ENCODE measurements around the gene CDKN1B.

The CDKN1B gene

GRCh38 chr12:12704593-12705230, 12.5 kb upstream of the CDKN1B start:
- no peaks in the 10 kb centered on the region for H3K27me3 ChIP-seq (ENCODE audit: insufficient read depth, poor library complexity, severe bottlenecking)
- peak; percentile 75 to 78 for DNase-seq (ENCODE audit: low read depth in 1 of 2, low spot score in 1 of 2)
- H3K4me3 ChIP-seq (replicated peaks; ENCODE audit: insufficient read depth, low read length): no peak overlapping the region
- TF ChIP-seq CTCF (IDR thresholded peaks at IDR 0.05; ENCODE audit: insufficient read depth, low read length) (peak; percentile 85), SPI1 (IDR thresholded peaks at IDR 0.05; ENCODE audit: borderline replicate concordance, low read depth) (no peak)
- H3K27ac ChIP-seq (replicated peaks): no peak overlapping the region

- H3K4me3 ChIP-seq (replicated peaks; ENCODE audit: insufficient read depth, low read length): no peak overlapping the region
- H3K27ac ChIP-seq (replicated peaks): no peak overlapping the region
- no peaks in the 10 kb centered on the region for H3K27me3 ChIP-seq (ENCODE audit: insufficient read depth, poor library complexity, severe bottlenecking)
- peak in 1 of 2 experiments; percentile 38 for DNase-seq (ENCODE audit: low read depth in 1 of 2, low spot score in 1 of 2)
- TF ChIP-seq GABPA (IDR thresholded peaks at IDR 0.05; ENCODE audit: low read depth): no peak
- no peak for TF ChIP-seq POLR2AphosphoS5 (IDR thresholded peaks at IDR 0.05; ENCODE audit: low read depth)
- TF ChIP-seq SPI1 (IDR thresholded peaks at IDR 0.05; ENCODE audit: borderline replicate concordance, low read depth): no peak
Observed at GRCh38 chr12:12705838-12706520, 11.2 kb upstream of the CDKN1B start.

- DNase-seq (ENCODE audit: low read depth in 1 of 2, low spot score in 1 of 2): no peak
- no peaks in the 10 kb centered on the region for H3K27me3 ChIP-seq (ENCODE audit: insufficient read depth, poor library complexity, severe bottlenecking)
- no peak overlapping the region for H3K27ac ChIP-seq (replicated peaks)
- TF ChIP-seq REST (IDR thresholded peaks at IDR 0.05; ENCODE audit: insufficient replicate concordance, low read depth): no peak
- TF ChIP-seq GABPA (IDR thresholded peaks at IDR 0.05; ENCODE audit: low read depth): no peak
- TF ChIP-seq POLR2AphosphoS5 (IDR thresholded peaks at IDR 0.05; ENCODE audit: low read depth): no peak
- TF ChIP-seq CTCF (IDR thresholded peaks at IDR 0.05; ENCODE audit: insufficient read depth, low read length): no peak
- TF ChIP-seq SPI1 (IDR thresholded peaks at IDR 0.05; ENCODE audit: borderline replicate concordance, low read depth): no peak
- no peak overlapping the region for H3K4me3 ChIP-seq (replicated peaks; ENCODE audit: insufficient read depth, low read length)
Observed at GRCh38 chr12:12713932-12714275, 3.3 kb upstream of the CDKN1B start.

GRCh38 chr12:12714276-12715021, 2.7 kb upstream of the CDKN1B start:
- TF ChIP-seq GABPA (IDR thresholded peaks at IDR 0.05; ENCODE audit: low read depth) (no peak), SPI1 (IDR thresholded peaks at IDR 0.05; ENCODE audit: borderline replicate concordance, low read depth) (no peak), CTCF (IDR thresholded peaks at IDR 0.05; ENCODE audit: insufficient read depth, low read length) (no peak), POLR2AphosphoS5 (IDR thresholded peaks at IDR 0.05; ENCODE audit: low read depth) (no peak), REST (IDR thresholded peaks at IDR 0.05; ENCODE audit: insufficient replicate concordance, low read depth) (no peak)
- no peaks in the 10 kb centered on the region for H3K27me3 ChIP-seq (ENCODE audit: insufficient read depth, poor library complexity, severe bottlenecking)
- no peak overlapping the region for H3K4me3 ChIP-seq (replicated peaks; ENCODE audit: insufficient read depth, low read length)
- peak overlapping the region; percentile 100 for H3K27ac ChIP-seq (replicated peaks)
- DNase-seq (ENCODE audit: low read depth in 1 of 2, low spot score in 1 of 2): peak in 1 of 2 experiments; percentile 24
